Measurements from ENCODE around the gene SLC12A2. TPM values are rescaled to one million over a fixed set of nuclear protein-coding genes. Genes with fewer than 3 reads are reported as not detected.

SLC12A2 gene
- total and polyA plus RNA-seq, 2 experiments from 2014 or later = 21.5 to 67.1 TPM

DNA sequence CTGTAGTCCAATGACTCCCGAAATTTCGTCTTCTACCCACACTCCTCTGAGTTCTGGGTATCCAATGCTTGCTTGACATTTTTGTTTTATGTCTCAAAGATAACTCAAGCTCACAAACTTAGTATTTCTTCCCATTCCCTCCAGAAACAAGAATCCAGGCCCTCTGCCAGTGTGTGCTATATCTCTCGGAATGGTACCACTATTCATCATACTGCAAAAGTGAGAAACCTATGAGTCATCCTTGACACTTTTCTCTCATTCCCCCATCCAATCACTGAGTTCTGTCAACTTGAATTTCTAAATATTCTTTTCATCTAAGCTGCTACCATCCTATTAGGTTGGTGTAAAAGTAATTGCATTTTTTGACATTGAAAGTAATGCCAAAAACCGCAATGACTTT lies 9.8 kb downstream of the SLC12A2 start:
- no peak overlapping the region for H3K27ac ChIP-seq
- no peak for TF ChIP-seq EZH2phosphoT487 (IDR thresholded peaks at IDR 0.05; ENCODE audit: low read depth, severe bottlenecking, unreplicated experiment)
- TF ChIP-seq EZH2 (IDR thresholded peaks at IDR 0.05; ENCODE audit: borderline replicate concordance) = no peak
- TF ChIP-seq, protein P1, sequence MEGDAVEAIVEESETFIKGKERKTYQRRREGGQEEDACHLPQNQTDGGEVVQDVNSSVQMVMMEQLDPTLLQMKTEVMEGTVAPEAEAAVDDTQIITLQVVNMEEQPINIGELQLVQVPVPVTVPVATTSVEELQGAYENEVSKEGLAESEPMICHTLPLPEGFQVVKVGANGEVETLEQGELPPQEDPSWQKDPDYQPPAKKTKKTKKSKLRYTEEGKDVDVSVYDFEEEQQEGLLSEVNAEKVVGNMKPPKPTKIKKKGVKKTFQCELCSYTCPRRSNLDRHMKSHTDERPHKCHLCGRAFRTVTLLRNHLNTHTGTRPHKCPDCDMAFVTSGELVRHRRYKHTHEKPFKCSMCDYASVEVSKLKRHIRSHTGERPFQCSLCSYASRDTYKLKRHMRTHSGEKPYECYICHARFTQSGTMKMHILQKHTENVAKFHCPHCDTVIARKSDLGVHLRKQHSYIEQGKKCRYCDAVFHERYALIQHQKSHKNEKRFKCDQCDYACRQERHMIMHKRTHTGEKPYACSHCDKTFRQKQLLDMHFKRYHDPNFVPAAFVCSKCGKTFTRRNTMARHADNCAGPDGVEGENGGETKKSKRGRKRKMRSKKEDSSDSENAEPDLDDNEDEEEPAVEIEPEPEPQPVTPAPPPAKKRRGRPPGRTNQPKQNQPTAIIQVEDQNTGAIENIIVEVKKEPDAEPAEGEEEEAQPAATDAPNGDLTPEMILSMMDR (IDR thresholded peaks at IDR 0.05; ENCODE audit: poor library complexity) = no peak

DNA sequence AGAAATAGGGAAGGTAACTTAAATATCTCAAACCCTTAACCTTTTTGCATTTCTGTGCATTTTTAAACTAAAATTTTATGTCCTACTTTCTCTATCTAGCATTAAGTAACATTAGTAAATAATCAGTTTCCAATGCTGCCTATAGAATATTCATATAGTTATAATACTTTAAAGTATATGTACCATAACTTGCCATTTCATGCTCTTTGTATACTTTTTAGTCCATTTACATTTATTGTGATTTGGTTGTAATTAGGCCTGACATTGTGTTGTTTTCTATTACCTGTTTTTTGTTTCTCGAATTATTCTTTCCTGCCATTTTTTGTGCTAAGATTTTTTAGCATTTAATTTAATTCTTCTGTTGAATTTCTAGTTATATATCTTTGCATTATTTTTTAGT lies 13.7 kb downstream of the SLC12A2 start:
- peaks cover 93% of the 10 kb centered on the region for H3K79me2 ChIP-seq
- no peaks in the 10 kb centered on the region for H3K36me3 ChIP-seq (replicated peaks; ENCODE audit: insufficient read depth, low read depth)
- H2AFZ ChIP-seq = no peak overlapping the region

More for the DNA sequence above, 9.8 kb downstream of the SLC12A2 start:
- Histone ChIP-seq H3K36me3 (replicated peaks; ENCODE audit: insufficient read depth, low read depth) (no peaks in the 10 kb centered on the region), H3K9me2 (replicated peaks; ENCODE audit: insufficient read depth) (no peaks in the 10 kb centered on the region), H3K4me1 (ENCODE audit: insufficient read depth) (no peaks in the 10 kb centered on the region), H3K4me3 (no peak overlapping the region), H2AFZ (no peak overlapping the region), H3K9me3 (ENCODE audit: low read depth) (peaks cover 12% of the 10 kb centered on the region), H4K20me1 (ENCODE audit: insufficient read depth, poor library complexity, severe bottlenecking) (no peaks in the 10 kb centered on the region), H3K79me2 (peaks cover 96% of the 10 kb centered on the region), H3K4me2 (no peak overlapping the region), H3K27me3 (no peaks in the 10 kb centered on the region)
- WGBS (ENCODE audit: low lambda C conversion rate, missing lambda C conversion rate) = 99% methylated on average over 4 of the region's 4 CpGs
- no peak for DNase-seq (ENCODE audit: low spot score)

DNA sequence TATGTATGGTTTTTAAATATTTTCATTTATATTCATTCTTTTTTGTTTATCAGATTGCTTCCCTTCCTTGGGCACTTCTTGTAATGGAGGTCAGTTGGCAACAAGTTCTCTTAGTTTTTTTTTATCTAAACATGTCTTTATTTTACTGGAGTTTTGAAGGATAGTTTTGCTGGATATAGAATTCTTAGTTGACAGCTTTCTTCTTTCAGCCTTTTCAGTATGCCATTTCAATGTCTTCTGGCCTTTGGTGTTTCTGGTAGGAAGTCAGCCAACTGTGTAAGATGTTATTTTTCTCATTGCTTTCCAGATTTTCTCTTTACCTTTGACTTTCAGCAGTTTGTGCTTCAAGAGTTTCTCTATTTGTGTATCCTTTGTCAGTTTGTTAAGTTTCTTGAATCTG lies 14.2 kb downstream of the SLC12A2 start:
- H3K27me3 ChIP-seq = no peaks in the 10 kb centered on the region
- no peak overlapping the region for H3K27ac ChIP-seq
- H4K20me1 ChIP-seq (ENCODE audit: insufficient read depth, poor library complexity, severe bottlenecking) = peaks cover 5% of the 10 kb centered on the region
- DNase-seq (ENCODE audit: low spot score) = no peak
- no peak overlapping the region for H3K4me3 ChIP-seq
- peaks cover 92% of the 10 kb centered on the region for H3K79me2 ChIP-seq
- no peaks in the 10 kb centered on the region for H3K36me3 ChIP-seq (replicated peaks; ENCODE audit: insufficient read depth, low read depth)
- H2AFZ ChIP-seq = no peak overlapping the region
- H3K9me2 ChIP-seq (replicated peaks; ENCODE audit: insufficient read depth) = no peaks in the 10 kb centered on the region
- H3K9me3 ChIP-seq (ENCODE audit: low read depth) = peaks cover 15% of the 10 kb centered on the region
- no peak overlapping the region for H3K4me2 ChIP-seq
- H3K4me1 ChIP-seq (ENCODE audit: insufficient read depth) = no peaks in the 10 kb centered on the region
- TF ChIP-seq, protein P1 (IDR thresholded peaks at IDR 0.05; ENCODE audit: poor library complexity) = no peak
- no peak for TF ChIP-seq EZH2phosphoT487 (IDR thresholded peaks at IDR 0.05; ENCODE audit: low read depth, severe bottlenecking, unreplicated experiment)
- TF ChIP-seq EZH2 (IDR thresholded peaks at IDR 0.05; ENCODE audit: borderline replicate concordance) = no peak

More for the DNA sequence above, 13.7 kb downstream of the SLC12A2 start:
- TF ChIP-seq, protein P1 (IDR thresholded peaks at IDR 0.05; ENCODE audit: poor library complexity) = no peak
- TF ChIP-seq EZH2 (IDR thresholded peaks at IDR 0.05; ENCODE audit: borderline replicate concordance) = no peak
- TF ChIP-seq EZH2phosphoT487 (IDR thresholded peaks at IDR 0.05; ENCODE audit: low read depth, severe bottlenecking, unreplicated experiment) = no peak
- Histone ChIP-seq H3K9me2 (replicated peaks; ENCODE audit: insufficient read depth) (no peaks in the 10 kb centered on the region), H3K4me3 (no peak overlapping the region), H3K27me3 (no peaks in the 10 kb centered on the region), H3K4me2 (no peak overlapping the region), H3K9me3 (ENCODE audit: low read depth) (peaks cover 15% of the 10 kb centered on the region), H3K27ac (no peak overlapping the region), H3K4me1 (ENCODE audit: insufficient read depth) (no peaks in the 10 kb centered on the region), H4K20me1 (ENCODE audit: insufficient read depth, poor library complexity, severe bottlenecking) (peaks cover 5% of the 10 kb centered on the region)
- no peak for DNase-seq (ENCODE audit: low spot score)
- 67% methylated on average over 1 of the region's 1 CpG for WGBS (ENCODE audit: low lambda C conversion rate, missing lambda C conversion rate)

DNA sequence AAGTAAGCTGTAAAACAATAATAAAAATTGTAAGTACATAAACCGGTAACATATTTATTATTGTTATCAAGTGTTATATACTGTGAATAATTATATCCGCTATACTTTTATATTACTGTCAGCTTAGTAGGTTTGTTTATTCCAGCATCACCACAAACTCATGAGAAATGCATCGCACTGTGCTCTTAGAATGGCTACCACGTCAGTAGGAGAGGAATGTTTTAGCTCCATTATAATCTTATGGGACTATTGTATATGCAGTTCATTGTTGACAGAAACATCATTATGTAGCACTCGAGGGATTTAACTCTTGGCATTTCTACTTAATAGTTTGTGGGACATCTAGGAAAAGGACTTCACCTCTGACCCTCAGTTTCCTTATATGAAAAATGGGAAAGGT lies 16.4 kb downstream of the SLC12A2 start:
- Histone ChIP-seq H3K27ac (no peak overlapping the region), H3K36me3 (replicated peaks; ENCODE audit: insufficient read depth, low read depth) (no peaks in the 10 kb centered on the region), H4K20me1 (ENCODE audit: insufficient read depth, poor library complexity, severe bottlenecking) (peaks cover 5% of the 10 kb centered on the region), H3K27me3 (no peaks in the 10 kb centered on the region), H3K4me3 (no peak overlapping the region), H3K9me3 (ENCODE audit: low read depth) (peaks cover 15% of the 10 kb centered on the region), H2AFZ (no peak overlapping the region), H3K4me1 (ENCODE audit: insufficient read depth) (no peaks in the 10 kb centered on the region), H3K9me2 (replicated peaks; ENCODE audit: insufficient read depth) (no peaks in the 10 kb centered on the region), H3K79me2 (peaks cover 94% of the 10 kb centered on the region), H3K4me2 (no peak overlapping the region)
- WGBS (ENCODE audit: low lambda C conversion rate, missing lambda C conversion rate) = 85% methylated on average over 5 of the region's 5 CpGs
- no peak for TF ChIP-seq EZH2phosphoT487 (IDR thresholded peaks at IDR 0.05; ENCODE audit: low read depth, severe bottlenecking, unreplicated experiment)
- TF ChIP-seq, protein P1 (IDR thresholded peaks at IDR 0.05; ENCODE audit: poor library complexity) = no peak
- no peak for TF ChIP-seq EZH2 (IDR thresholded peaks at IDR 0.05; ENCODE audit: borderline replicate concordance)
- DNase-seq (ENCODE audit: low spot score) = no peak

Data from hepatocyte (in vitro differentiated cells).